DND-41 (cell line): Measurements from ENCODE around the gene SUN3.

Source experiments
- CTCF ChIP-seq: IDR thresholded peaks from 2 replicates; pipeline ENCODE4 v1.5.1; 2012; ENCODE audit warnings: borderline replicate concordance, low read length, moderate library complexity, mild to moderate bottlenecking; ENCODE audit not compliant: poor library complexity, severe bottlenecking; ENCODE audit errors: extremely low read depth
- EZH2 ChIP-seq: IDR thresholded peaks from 3 replicates; pipeline ENCODE4 v1.6.1; 2012; ENCODE audit warnings: borderline replicate concordance, low read depth, mild to moderate bottlenecking, moderate library complexity, low read length, inconsistent platforms; ENCODE audit not compliant: severe bottlenecking

GRCh38 chr7:47951374-47951773 lies 77.5 kb downstream of the SUN3 start:
- no peak for TF ChIP-seq CTCF
- TF ChIP-seq EZH2, result no peak
